A204.1 (cell line): ENCODE results near the gene CCDC201.

ENCODE experiments used
- FAIRE-seq: peaks from 2 replicates; lab custom pipeline; 2012; peaks lifted over from hg19 to GRCh38; lab: Jason Lieb, UNC

CCDC201 gene

GRCh38 chr7:45873035-45873354, at the start of gene CCDC201:
Gene CCDC201 (minus strand): TSS chr7:45873082. CDS start chr7:45873007, 75 bp downstream.
- no peak for FAIRE-seq

DNA sequence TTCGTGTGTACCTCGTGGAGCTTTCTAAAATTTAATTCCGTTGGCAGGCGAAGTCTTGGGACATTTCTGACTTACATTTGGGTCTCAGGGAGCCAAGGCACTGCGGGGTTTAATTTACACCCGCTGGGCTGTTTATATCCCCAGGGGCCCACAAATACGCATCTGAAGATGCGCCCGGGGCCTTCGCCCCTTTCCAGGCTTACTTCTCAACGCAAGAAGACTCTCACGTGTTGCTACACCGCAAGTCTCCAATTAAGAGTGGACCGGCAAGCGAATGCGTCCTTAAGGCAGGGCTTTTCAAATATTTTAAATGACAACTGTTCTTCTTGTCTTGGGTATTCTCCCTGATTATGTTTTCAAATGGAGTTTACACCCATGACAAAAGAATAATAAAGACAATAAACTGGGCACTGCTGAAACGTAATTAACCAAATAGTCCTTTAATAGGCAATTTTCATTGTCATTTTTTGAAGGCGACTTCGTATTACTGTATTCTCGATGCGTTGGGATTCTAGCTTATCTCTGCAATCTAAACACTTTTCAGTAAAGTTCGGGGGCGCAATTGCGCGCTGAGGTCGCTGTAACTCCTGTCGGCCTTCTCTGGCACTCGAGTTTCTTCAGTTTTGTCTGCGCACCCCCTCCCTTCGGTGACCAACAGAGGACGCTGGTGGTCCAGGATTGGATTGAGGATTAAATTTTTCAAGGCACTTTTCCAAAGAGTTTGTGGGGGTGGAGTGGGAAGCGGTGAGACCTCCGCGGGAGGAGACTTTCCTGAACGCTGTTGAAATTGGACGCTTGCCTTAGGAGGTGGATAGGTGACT, 49.0 kb upstream of the CCDC201 start:
- peak; percentile 57 for FAIRE-seq

DNA sequence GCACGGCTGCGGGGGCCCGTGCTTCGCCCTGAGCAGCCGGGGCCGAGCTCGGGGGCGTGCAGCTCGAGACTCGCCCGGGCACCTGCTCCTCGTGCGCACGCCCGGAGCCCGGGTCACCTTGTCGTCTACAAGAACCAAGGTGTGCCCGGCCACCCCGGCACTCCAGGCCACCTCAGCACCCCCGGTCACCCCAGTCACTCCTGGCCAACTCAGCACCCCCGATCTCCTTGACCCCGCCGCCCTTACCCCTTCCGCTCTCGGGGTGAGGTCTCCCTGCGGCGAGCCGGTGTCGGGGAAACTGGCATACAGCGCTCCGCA, 48.5 kb upstream of the CCDC201 start:
- no peak for FAIRE-seq

GRCh38 chr7:45920502-45921380, 47.9 kb upstream of the CCDC201 start, which contains the start of gene IGFBP3:
Gene IGFBP3 (minus strand): TSS chr7:45921272. CDS start chr7:45921140, 132 bp downstream.
- no peak for FAIRE-seq

GRCh38 chr7:45919993-45920459, 47.1 kb upstream of the CCDC201 start:
- no peak for FAIRE-seq

DNA sequence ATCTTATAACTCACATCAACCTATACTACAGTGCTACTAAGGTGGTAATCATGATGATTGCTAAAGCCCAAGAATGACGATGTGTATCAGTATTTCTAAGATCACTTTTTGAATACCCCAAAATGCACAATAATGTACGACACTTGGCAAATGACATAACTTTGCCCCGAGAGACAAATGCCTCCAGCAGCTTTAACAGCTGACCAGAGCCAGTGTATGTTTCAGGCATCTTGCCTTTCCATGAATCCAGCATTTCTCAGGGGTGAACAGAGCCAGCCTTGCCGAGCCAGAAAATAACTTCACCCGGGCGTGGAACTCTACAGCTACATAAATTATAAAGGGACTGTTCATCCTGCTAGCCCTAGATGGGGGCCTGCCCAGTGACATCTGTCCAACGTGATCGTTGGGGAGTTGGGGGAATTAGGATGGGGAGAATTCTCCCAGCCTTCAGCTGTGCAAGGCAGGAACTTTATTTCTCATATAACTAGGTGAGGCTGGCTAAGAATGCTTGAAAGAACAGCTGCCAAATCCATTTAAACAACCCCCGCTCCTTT, 46.4 kb upstream of the CCDC201 start:
- FAIRE-seq: no peak

GRCh38 chr7:45918556-45918955, 45.7 kb upstream of the CCDC201 start:
- no peak for FAIRE-seq

- peak; percentile 23 for FAIRE-seq
Measured at GRCh38 chr7:45917658-45918057, 44.8 kb upstream of the CCDC201 start.

- no peak for FAIRE-seq
Measured at GRCh38 chr7:45917064-45917463, 44.2 kb upstream of the CCDC201 start.

DNA sequence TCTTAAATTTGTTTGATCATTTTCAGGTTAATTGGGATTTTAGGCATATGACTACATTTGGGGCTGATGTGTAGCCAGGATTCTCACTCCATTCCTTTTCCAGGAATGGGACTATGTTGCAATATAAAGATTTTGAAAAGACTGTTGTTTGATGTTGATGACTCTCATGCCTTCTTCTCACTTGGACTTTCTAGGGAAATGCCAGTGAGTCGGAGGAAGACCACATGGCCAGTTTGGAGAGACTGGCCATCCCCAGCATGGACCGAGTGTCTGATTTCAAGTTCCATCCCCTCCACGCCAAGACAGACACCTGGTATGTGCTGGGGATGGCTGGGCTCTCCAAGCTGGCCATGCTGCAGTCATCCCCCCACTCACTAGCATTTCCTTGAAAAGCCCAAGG, 42.7 kb upstream of the CCDC201 start:
- no peak for FAIRE-seq

DNA sequence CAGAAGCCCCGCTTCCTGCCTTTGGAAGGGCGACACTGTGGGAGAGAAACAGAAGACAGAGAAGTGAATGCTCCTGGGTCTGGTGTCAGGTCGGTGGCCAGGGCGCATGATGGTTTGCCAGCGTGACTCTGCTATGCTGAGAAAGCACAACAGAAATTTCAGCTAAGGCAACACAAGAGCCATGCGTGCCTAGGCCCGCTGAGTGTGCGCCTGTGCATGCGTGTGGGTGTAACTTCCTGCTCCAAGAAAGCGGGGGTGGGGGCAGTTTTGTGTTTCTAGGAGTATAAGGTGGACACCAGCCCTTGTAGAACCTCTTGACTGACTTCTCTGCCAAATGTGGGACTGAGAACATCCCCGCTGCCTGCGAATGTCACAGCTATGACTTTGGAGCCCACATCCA, 42.0 kb upstream of the CCDC201 start:
- FAIRE-seq: no peak

DNA sequence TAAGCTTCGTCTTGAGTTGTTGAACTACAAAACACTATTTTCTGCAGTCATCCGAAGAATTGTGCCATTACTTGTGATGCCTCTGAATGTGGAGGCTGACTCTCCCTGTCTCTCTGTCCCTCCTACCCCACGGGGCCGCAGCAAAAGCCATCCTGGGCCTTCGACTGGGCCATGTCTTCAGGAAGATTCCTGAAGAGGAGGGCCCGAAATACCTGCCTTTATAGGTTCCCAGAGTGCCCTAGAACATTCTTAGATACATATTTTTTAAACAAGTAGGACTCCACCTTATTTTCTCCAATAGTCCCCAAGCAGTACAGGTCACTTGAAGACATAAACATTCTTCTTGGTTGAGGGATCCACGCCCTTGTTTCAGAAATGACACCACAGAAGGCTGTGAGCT, 40.1 kb upstream of the CCDC201 start:
- no peak for FAIRE-seq

- FAIRE-seq: no peak
Measured at GRCh38 chr7:45911311-45911710, 38.4 kb upstream of the CCDC201 start.

- FAIRE-seq: no peak
Measured at GRCh38 chr7:45910855-45911254, 38.0 kb upstream of the CCDC201 start.

GRCh38 chr7:45909561-45909960, 36.7 kb upstream of the CCDC201 start:
- no peak for FAIRE-seq

DNA sequence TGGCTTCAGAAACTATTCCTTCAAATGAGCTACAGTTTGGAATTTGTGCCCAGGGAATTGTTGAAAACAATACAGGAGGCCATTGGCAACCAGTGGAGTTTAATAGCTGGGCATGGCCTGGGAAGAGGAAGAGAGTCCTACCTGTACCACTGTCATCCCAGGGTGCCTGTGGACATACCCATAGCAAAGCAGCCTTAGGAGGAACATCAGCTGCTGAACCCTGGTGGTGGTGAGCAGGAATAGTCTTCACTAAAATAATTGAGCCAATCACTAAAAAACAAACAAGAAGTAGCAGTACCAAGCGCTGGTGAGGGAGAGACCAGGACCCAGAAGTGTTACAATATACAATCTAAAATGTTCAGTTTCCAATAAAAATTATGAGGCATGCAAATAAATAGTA, 29.9 kb upstream of the CCDC201 start:
- FAIRE-seq: no peak

DNA sequence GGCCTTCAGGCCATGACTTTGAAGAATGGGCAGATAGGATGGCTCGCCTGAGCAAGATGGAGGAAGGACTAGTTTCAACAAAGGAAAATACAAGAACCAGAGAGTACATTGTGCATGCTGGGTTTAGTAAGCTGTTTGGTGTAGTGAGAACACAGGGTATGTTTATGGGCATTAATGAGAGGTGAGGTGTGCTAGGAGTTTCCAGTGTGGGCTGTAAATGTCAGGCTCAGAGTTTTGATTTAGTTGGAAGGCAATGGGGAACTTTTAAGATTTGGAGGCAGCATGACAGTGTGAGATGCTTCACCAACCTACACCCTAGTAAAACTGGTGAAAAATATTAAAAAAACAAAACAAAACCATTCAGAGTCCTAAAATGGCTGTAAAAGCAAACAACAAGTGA, 28.7 kb upstream of the CCDC201 start:
- FAIRE-seq: no peak

- no peak for FAIRE-seq
Measured at GRCh38 chr7:45898222-45898621, 25.3 kb upstream of the CCDC201 start.

DNA sequence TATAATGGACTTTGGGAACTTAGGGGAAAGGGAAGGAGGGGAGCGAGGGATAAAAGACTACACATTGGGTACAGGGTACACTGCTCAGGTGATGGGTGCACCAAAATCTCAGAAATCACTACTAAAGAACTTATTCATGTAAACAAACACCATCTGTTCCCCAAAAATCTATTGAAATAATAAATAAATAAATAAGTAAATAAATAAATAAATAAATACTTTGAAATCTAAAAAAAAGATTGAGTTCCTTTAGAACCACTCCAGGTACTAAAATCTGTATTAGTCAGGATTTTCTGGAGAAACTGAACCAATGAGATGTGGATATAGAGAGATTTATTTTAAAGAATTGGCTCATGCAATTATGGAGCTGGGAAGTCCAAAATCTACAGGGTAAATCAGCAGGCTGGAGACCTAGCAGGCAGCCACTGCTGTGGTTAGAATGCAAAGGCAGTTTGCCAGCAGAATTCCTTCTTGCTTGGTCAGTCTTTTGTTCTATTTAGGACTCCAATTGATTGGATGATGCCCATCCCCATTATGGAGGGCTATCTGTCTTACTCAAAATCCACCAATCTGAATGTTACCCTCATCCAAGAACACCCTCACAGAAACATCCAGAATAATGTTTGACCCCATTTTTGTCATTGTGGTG, 24.3 kb upstream of the CCDC201 start:
- no peak for FAIRE-seq

DNA sequence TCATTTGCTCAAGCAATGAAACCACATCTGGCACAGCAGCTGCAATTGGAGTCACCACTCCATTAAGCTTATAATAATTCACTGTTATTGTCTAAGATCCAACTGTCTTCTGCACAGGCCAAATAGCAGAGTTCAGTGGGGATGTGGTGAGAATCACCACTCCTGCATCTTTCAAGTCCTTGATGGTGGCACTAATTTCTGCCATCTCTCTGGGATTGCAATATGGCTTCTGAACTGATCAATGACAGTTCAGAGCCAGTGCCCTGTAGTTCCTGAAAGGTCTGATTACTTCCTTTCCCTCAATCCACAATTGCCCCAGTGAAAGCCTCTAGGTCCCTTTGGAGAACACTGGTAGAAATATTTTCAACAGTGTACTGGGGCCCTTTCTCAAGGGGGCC, 21.8 kb upstream of the CCDC201 start:
- no peak for FAIRE-seq

- FAIRE-seq: no peak
Measured at GRCh38 chr7:45893996-45894664, 21.2 kb upstream of the CCDC201 start.

DNA sequence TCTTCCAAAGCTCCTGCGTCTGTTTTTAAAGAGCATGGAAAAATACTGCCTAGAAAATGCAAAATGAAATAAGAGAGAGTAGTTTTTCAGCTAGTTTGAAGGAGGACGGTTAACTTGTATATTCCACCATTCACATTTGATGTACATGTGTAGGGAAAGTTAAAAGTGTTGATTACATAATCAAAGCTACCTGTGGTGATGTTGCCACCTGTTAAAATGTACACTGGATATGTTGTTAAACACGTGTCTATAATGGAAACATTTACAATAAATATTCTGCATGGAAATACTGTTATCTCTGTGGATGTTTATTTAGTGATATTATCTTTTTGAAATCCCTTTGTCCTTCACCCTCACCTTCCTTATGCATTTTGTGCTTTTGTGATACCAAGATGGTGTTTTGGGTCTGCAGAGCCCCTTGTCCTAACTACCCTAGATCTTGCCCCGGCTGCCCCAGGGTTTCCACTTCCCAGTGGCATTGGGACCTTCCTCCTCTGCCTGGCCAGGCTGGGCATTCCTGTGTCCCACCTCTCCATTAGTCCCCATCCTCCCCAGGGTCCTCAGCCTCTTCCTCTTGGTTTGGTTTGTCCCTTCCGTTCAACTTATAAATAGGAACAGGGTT, 20.6 kb upstream of the CCDC201 start:
- FAIRE-seq: no peak
